Fibroblast of villous mesenchyme (primary cell): ENCODE results near the gene FGF9. TPM values are rescaled to one million over a fixed set of nuclear protein-coding genes. Genes with fewer than 3 reads are reported as not detected.
A peak's percentile ranks its signal among the peaks of the same experiment; 100 is the strongest.

ENCODE experiments used
- DNase-seq: peaks from one replicate; pipeline ENCODE4 v3.0.0-alpha.2; 2010; ENCODE audit warnings: low read depth
- H3K4me3 ChIP-seq: 2 replicates; pipeline ENCODE4 v1.5.1; 2011; ENCODE audit warnings: low read depth, mild to moderate bottlenecking, low read length
- CTCF ChIP-seq: IDR thresholded peaks from 2 replicates; pipeline ENCODE4 v1.5.1; 2012; ENCODE audit warnings: low read depth, mild to moderate bottlenecking, low read length; ENCODE audit not compliant: insufficient read depth
- total RNA-seq: library from RNA; depleted of rRNA; stranded (reverse); fragments of >200 nt; gene quantifications from 2 replicates; pipeline ENCODE4 v1.2.3, GENCODE V29; 2012

FGF9 gene
- total RNA-seq, 1 donor, result 4.7 TPM

DNA sequence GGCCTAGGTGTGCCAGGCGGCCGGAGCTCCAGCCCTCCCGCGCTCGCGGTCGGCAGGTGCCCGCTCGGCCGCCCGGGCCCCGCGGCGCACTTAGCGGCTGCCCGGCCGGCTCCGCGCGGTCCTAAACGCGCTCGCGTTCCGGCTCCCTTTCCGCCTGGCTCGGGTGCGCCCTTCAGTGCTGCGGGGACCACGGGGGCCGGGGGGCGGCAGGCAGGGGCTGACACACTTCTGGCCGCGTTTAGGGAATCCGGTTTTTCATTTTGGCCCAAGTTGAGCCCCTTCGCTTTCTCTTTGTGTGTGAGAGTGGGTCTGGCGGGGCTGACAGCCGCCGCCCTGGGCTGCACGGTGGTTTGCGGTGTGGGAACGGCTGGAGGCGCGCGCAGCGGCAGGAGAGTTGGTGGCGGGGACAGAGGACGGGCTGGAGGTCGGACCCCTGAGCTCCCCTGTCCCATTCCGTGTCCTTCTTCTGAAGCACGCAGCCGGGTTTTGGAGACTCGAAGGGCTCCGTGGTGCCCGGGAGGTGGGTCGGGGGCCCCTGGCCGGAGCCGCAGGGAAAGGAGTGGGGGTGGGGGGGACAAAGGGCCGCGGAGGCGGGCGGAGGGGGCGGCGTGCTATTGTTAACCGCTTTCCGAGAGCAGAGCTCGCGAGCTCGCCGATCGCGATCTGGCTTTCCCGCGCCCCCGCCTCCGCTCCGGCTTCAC lies 3.1 kb downstream of the FGF9 start:
- peak; percentile 32 for DNase-seq
- TF ChIP-seq CTCF, result no peak
- peak overlapping the region; percentile 57 for H3K4me3 ChIP-seq

- no peak for DNase-seq
- no peak for TF ChIP-seq CTCF
- peak overlapping the region; percentile 57 for H3K4me3 ChIP-seq
Observed at GRCh38 chr13:21674490-21675009, 3.7 kb downstream of the FGF9 start.

DNA sequence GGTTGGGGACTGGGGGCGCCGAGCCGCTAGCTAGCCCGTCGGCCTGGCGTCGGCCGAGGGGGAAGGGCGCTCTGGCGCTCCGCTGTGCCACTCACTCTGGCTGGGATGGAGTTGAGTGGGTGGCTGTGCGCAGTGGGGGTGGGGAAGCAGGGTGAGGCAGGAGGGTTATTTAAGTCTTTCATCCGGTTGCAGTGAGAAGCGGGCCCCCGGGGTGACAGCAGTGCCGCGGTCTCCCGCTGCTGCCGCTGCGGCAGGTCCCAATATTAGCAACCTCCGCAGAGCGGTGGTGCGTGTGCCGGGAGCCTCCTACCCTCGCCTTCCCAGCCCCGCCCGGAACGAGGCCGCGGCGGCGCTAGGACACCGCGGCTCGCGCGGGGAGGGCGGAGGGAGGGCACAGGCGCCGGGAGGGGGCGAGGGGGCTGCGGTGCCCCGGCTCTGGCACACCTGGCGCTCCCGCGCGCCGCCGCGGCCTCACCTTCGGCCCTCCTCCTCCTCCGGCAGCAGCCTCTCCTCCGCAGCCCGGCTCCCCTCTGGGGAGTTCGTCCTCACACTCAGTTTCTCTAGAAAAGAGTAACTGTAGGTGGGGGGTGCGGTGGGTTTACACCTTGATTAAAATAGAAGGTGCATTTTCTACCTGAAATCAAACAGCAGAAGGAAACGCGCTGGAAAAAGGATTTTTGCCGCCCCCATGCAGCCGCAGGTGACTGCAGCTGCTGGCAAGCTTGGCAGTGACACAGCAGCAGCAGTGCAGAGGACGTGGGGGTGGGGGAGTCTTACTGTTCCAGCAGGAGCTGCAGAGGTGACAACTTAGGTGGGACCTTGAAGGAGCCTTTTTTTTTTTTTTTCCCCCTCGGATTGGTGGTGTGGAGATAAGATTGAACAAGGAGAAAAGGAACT lies 4.5 kb downstream of the FGF9 start:
- peak overlapping the region; percentile 15 for H3K4me3 ChIP-seq
- TF ChIP-seq CTCF, result no peak
- no peak for DNase-seq

DNA sequence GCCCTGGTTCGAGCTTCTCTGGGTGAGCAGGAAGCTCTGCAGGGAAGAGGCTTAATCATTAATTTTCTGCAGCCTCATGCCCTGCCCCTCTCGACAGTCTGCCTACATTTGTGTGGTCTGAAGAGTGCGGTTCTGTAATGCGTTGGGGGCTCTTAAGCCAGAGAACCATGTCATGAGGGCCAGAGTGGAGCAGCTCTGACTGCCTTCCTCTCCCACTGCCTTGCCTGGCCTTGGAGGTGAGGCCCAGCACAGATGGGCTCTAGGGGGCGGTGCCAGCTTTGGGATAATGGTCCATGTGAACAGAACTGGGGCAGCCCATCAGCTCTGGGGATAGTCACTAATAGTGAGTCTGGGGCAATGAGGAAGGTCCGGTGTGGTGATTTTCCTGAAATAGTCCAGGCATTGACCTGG lies 5.7 kb downstream of the FGF9 start:
- peak; percentile 35 for TF ChIP-seq CTCF
- H3K4me3 ChIP-seq, result no peak overlapping the region
- no peak for DNase-seq

- H3K4me3 ChIP-seq, result no peak overlapping the region
- no peak for DNase-seq
- TF ChIP-seq CTCF, result no peak
Observed at GRCh38 chr13:21677075-21677623, 6.3 kb downstream of the FGF9 start.

GRCh38 chr13:21683034-21683733 lies 12.3 kb downstream of the FGF9 start:
- no peak for TF ChIP-seq CTCF
- H3K4me3 ChIP-seq, result no peak overlapping the region
- peak; percentile 13 for DNase-seq
